ENCODE measurements around the gene NAT8L.

GRCh38 chr4:2075171-2075986 lies 16.3 kb downstream of the NAT8L start:
- TF ChIP-seq, protein P1, sequence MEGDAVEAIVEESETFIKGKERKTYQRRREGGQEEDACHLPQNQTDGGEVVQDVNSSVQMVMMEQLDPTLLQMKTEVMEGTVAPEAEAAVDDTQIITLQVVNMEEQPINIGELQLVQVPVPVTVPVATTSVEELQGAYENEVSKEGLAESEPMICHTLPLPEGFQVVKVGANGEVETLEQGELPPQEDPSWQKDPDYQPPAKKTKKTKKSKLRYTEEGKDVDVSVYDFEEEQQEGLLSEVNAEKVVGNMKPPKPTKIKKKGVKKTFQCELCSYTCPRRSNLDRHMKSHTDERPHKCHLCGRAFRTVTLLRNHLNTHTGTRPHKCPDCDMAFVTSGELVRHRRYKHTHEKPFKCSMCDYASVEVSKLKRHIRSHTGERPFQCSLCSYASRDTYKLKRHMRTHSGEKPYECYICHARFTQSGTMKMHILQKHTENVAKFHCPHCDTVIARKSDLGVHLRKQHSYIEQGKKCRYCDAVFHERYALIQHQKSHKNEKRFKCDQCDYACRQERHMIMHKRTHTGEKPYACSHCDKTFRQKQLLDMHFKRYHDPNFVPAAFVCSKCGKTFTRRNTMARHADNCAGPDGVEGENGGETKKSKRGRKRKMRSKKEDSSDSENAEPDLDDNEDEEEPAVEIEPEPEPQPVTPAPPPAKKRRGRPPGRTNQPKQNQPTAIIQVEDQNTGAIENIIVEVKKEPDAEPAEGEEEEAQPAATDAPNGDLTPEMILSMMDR (conservative IDR thresholded peaks at IDR 0.05; ENCODE audit: low read depth, low read length) = no peak
- TF ChIP-seq EZH2 (IDR thresholded peaks at IDR 0.05; ENCODE audit: low read length, unreplicated experiment) (no peak), EZH2phosphoT487 (IDR thresholded peaks at IDR 0.05; ENCODE audit: borderline replicate concordance, low read length) (no peak)

All from PC-3 (cell line).